Activated gamma-delta T cell (primary cell): ENCODE results near the gene BCKDK.
A peak's percentile ranks its signal among the peaks of the same experiment; 100 is the strongest.
"Not testable (repeated sequence)": the region's sequence is repeated elsewhere in the genome, so short reads cannot be mapped to it uniquely, and the experiment has no call there.

Source experiments
- DNase-seq: peaks from one replicate; lab custom pipeline; 2025; lab: John Stamatoyannopoulos, UW

The BCKDK gene

GRCh38 chr16:31141489-31142108 lies 33.4 kb downstream of the BCKDK start:
- no peak for DNase-seq

GRCh38 chr16:31142109-31143010 lies 34.2 kb downstream of the BCKDK start:
- peak; percentile 92 for DNase-seq

- no peak for DNase-seq
These were observed 35.0 kb downstream of the BCKDK start for GRCh38 chr16:31143011-31143693.

- DNase-seq: no peak
These were observed 35.5 kb downstream of the BCKDK start for GRCh38 chr16:31143694-31144148.

GRCh38 chr16:31144418-31144817 lies 36.2 kb downstream of the BCKDK start:
- not testable (repeated sequence) for DNase-seq

- no peak for DNase-seq
These were observed 37.3 kb downstream of the BCKDK start for GRCh38 chr16:31145398-31145990.

GRCh38 chr16:31147574-31147973 lies 39.4 kb downstream of the BCKDK start:
- DNase-seq: no peak

GRCh38 chr16:31148281-31148728 lies 40.1 kb downstream of the BCKDK start:
- no peak for DNase-seq

- DNase-seq: no peak
These were observed 40.7 kb downstream of the BCKDK start for GRCh38 chr16:31148896-31149295.

- DNase-seq: no peak
These were observed 41.1 kb downstream of the BCKDK start for GRCh38 chr16:31149332-31149731.

GRCh38 chr16:31149894-31150890 lies 42.0 kb downstream of the BCKDK start, which contains the start of gene PRSS36:
Gene PRSS36 (minus strand): TSS chr16:31150066. CDS start chr16:31150035, 31 bp downstream.
- no peak for DNase-seq

GRCh38 chr16:31150976-31151375 lies 42.8 kb downstream of the BCKDK start:
- not testable (repeated sequence) for DNase-seq

- no peak for DNase-seq
These were observed 49.0 kb downstream of the BCKDK start for GRCh38 chr16:31157136-31157535.
